Urinary bladder (tissue), 4 donors: Measurements from ENCODE around the gene SMARCA4. TPM values are rescaled to one million over a fixed set of nuclear protein-coding genes. Genes with fewer than 3 reads are reported as not detected.
"Not testable (repeated sequence)": the region's sequence is repeated elsewhere in the genome, so short reads cannot be mapped to it uniquely, and the experiment has no call there.

Experiments used
- DNase-seq: peaks from one replicate; pipeline ENCODE4 v3.0.0-alpha.2; 2015; ENCODE audit errors: extremely low spot score
- H3K27ac ChIP-seq: one replicate; pipeline ENCODE4 v1.5.1; 2013; ENCODE audit warnings: low read depth, mild to moderate bottlenecking, moderate library complexity
- H3K36me3 ChIP-seq: one replicate; pipeline ENCODE4 v1.6.1; 2013; ENCODE audit warnings: mild to moderate bottlenecking, moderate library complexity; ENCODE audit not compliant: insufficient read depth
- H3K4me1 ChIP-seq: one replicate; pipeline ENCODE4 v1.6.1; 2013; ENCODE audit warnings: mild to moderate bottlenecking, moderate library complexity; ENCODE audit not compliant: insufficient read depth
- H3K4me3 ChIP-seq: one replicate; pipeline ENCODE4 v1.5.1; 2013; ENCODE audit warnings: low read depth, low read length
- WGBS: extraction: QIAGEN DNeasy Blood & Tissue Kit; methylation state at CpG from one replicate; pipeline ENCODE4 v1.1.7; 2013; 5-methylcytosine and 5-hydroxymethylcytosine counted together
- polyA plus RNA-seq: library from polyadenylated mRNA; stranded (reverse); fragments of 200-250 nt; gene quantifications from one replicate; pipeline ENCODE4 v1.2.3, GENCODE V29; 2013
- total RNA-seq: library from RNA; depleted of rRNA; stranded (reverse); fragments of >200 nt; gene quantifications from one replicate; pipeline ENCODE4 v1.2.3, GENCODE V29; 2014
- donor health status: healthy with polysubstance abuse.
- donor health status: healthy.

SMARCA4 gene
- total and polyA plus RNA-seq, 2 donors, result 38.1 to 46.0 TPM

DNA sequence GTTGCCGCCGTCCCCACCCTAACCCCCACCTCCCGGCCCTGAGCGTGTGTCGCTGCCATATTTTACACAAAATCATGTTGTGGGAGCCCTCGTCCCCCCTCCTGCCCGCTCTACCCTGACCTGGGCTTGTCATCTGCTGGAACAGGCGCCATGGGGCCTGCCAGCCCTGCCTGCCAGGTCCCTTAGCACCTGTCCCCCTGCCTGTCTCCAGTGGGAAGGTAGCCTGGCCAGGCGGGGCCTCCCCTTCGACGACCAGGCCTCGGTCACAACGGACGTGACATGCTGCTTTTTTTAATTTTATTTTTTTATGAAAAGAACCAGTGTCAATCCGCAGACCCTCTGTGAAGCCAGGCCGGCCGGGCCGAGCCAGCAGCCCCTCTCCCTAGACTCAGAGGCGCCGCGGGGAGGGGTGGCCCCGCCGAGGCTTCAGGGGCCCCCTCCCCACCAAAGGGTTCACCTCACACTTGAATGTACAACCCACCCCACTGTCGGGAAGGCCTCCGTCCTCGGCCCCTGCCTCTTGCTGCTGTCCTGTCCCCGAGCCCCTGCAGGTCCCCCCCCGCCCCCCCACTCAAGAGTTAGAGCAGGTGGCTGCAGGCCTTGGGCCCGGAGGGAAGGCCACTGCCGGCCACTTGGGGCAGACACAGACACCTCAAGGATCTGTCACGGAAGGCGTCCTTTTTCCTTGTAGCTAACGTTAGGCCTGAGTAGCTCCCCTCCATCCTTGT, 38.8 kb upstream of the SMARCA4 start:
- 70% methylated on average over 33 of the region's 33 CpGs for WGBS
- Histone ChIP-seq H3K4me3 (no peak overlapping the region), H3K4me1 (no peaks in the 10 kb centered on the region), H3K36me3 (peaks cover 6% of the 10 kb centered on the region), H3K27ac (no peak overlapping the region)
- no peak for DNase-seq

DNA sequence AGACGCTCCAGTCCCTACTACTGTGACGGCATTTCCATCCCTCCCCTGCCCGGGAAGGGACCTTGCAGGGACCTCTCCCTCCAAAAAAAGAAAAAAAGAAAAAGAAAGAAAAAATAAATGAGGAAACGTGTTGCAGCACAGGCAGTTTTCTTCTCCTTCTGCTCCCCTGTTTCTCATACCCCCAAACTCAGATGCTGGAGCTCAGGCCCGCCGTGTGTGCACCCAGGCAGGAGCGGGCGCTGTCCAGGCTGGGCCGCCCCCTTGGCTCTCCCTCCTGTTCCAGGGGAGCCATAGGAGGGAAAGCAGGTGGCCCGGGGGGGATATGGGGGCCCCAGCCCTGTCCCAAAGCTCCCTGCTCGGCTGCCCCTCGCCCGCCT, 38.2 kb upstream of the SMARCA4 start:
- DNase-seq, result no peak
- Histone ChIP-seq H3K27ac (no peak overlapping the region), H3K36me3 (peaks cover 6% of the 10 kb centered on the region), H3K4me3 (no peak overlapping the region), H3K4me1 (no peaks in the 10 kb centered on the region)
- WGBS, result 81% methylated on average over 13 of the region's 13 CpGs

DNA sequence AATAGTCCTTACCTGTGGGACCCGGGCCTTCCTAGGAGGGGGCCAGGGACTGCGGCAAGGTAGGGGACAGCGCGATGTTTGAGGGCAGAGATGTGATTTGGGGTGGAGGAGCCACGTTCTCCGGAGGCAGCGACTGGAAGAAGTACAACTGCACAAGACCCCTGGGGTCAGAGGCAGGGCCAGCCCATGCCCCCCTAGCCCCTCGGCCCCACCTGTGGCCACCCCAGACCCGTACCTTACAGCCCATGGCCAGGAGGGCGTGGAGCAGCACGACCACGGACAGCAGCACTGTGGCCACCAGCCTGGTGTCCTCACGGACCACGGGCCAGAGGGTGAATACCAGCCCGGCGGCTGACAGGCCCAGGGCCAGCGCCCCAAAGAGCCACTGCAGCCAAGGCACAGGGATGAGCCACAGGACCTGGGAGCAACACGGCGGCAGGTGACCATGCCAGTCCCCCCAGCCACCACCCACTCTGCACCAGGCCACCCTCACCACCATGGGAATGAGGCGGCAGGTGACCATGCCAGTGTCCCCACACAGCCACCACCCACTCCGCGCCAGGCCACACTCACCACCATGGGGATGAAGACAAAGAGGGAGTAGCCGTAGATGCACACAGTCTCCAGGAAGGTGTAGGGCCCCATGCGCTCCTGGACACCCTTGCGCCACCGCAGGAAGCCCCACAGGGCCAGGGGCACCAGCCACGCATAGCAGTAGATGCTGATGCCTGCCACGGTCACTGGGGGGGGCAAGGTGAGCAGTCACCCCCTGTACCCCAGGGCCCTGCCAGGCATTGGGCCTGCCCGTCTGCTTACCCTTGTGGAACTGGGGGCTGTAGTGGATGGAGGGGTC, 37.3 kb upstream of the SMARCA4 start:
- Histone ChIP-seq H3K4me1 (no peaks in the 10 kb centered on the region), H3K27ac (no peak overlapping the region), H3K4me3 (no peak overlapping the region), H3K36me3 (peaks cover 5% of the 10 kb centered on the region)
- 89% methylated on average over 29 of the region's 29 CpGs for WGBS
- DNase-seq, result no peak

DNA sequence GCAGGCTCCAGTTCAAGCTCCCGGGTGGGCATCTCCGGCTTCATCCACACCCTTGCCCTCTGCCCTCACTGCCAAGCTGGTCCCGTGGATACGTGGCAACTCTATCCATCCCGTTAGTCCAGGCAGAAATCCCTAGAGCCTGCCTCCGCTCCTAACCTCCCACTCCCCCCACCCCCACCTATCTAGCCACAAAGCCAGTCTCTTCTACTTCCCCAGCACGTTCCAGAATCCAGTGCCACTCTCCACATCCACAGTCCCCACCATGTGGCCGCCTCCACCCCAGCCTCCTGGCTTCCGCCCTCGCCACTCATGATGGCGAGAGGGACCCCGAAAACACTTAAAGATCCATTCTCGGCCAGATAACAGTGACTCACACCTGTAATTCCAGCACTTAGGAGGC, 36.2 kb upstream of the SMARCA4 start:
- Histone ChIP-seq H3K4me1 (no peaks in the 10 kb centered on the region), H3K36me3 (peaks cover 3% of the 10 kb centered on the region)
- 86% methylated on average over 13 of the region's 13 CpGs for WGBS

DNA sequence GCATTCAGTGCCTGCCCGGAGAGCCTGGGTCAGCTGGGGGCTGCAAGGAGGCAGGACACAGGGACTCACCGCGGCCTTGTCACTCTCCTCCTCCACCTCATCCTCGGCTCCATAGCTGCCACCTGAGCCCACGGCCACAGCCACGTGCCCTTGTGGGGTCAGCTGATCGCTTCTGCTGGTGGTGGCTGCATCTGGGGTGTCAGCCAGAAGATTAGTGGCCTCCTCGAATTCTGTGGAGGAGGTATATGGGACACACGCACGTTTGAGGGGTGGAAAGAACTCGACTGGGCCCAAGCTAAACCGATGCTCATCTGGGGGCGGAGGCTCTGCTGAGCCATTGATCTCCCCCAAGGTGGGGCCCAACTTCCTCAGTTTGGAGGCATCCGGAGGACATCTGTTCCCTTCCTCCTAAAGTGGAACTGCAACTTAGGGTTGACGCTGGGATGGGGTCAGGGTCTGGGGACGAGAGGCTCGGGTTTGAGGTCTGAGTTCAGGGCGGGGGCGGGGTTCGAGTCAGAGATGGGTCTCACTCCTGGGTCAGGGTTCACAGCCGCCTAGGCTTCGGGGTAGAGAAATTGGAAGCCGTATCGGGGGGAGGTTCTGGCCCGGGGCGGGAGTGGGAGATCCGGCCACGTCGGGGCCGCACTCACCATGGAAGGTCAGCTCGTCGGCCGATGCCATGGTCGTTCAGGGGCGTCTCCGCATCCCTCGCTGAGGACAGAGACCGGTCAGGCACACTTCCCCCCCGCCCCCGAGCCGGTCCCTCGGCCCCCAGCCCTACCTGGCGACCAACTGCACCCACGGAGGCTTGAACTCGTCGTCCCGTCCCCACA, 32.9 kb upstream of the SMARCA4 start:
- Histone ChIP-seq H3K4me3 (peak overlapping the region; percentile 94), H3K36me3 (peaks cover 3% of the 10 kb centered on the region), H3K4me1 (peaks cover 2% of the 10 kb centered on the region), H3K27ac (peak overlapping the region; percentile 61)
- 8% methylated on average over 47 of the region's 47 CpGs for WGBS
- no peak for DNase-seq

More for the DNA sequence above, 36.2 kb upstream of the SMARCA4 start:
- no peak for DNase-seq
- no peak overlapping the region for H3K4me3 ChIP-seq
- H3K27ac ChIP-seq, result no peak overlapping the region

DNA sequence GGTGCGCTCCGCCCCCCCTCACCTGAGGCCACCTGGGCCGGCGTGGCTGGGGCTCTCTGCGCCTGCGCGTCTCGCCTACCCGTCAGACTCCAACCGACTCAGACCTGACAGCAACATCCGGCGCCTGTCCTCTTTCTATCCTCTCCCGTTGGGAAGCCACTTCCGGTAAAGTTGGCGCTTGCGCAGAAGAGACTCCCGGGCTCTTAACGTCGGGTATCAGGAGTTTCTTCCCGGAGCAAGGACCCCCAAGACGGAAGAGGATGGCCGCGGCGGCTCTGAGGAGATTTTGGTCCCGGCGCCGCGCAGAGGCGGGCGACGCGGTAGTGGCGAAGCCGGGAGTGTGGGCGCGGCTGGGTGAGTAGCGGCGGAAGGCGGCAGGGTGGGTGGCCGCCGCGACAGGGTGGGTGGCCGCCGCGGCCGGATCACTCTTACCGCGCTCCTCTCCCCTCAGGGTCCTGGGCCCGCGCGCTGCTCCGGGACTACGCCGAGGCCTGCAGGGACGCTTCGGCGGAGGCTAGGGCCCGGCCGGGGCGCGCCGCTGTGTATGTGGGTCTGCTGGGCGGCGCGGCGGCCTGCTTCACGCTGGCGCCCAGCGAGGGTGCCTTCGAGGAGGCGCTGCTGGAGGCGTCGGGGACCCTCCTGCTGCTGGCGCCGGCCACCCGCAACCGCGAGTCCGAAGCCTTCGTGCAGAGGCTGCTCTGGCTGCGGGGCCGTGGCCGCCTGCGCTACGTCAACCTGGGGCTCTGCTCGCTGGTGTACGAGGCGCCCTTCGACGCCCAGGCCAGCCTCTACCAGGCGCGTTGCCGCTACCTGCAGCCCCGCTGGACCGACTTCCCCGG, 32.0 kb upstream of the SMARCA4 start, which contains the start of the genes TIMM29 and YIPF2:
TIMM29 (plus strand) TSS at position 249 of the 839 bp plus-strand sequence; CDS start at position 261, 12 bp downstream.
YIPF2 (minus strand) TSS at position 77 of the 839 bp plus-strand sequence. CDS start 229 bp downstream, outside the sequence.
- H3K36me3 ChIP-seq, result no peaks in the 10 kb centered on the region
- peaks cover 2% of the 10 kb centered on the region for H3K4me1 ChIP-seq
- H3K4me3 ChIP-seq, result peak within 1 kb of the TSS; percentile 94
- peak within 1 kb of the TSS; percentile 63 for H3K27ac ChIP-seq
- WGBS, result under 1% methylated on average over 96 of the region's 96 CpGs
- peak; percentile 99 for DNase-seq

DNA sequence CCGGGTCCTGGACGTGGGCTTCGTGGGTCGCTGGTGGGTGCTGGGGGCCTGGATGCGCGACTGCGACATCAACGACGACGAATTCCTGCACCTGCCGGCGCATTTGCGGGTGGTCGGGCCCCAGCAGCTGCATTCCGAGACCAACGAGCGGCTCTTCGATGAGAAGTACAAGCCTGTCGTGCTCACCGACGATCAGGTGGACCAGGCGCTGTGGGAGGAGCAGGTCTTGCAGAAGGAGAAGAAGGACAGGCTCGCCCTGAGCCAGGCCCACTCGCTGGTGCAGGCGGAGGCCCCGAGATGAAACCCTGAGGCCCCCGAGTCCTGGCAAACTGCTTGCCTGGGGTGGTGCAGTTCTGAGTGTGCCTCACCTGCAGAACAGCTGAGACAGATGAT, 31.4 kb upstream of the SMARCA4 start:
- peaks cover 2% of the 10 kb centered on the region for H3K4me1 ChIP-seq
- 8% methylated on average over 27 of the region's 27 CpGs for WGBS
- H3K4me3 ChIP-seq, result peak overlapping the region; percentile 94
- no peak for DNase-seq
- no peak overlapping the region for H3K27ac ChIP-seq
- no peaks in the 10 kb centered on the region for H3K36me3 ChIP-seq

DNA sequence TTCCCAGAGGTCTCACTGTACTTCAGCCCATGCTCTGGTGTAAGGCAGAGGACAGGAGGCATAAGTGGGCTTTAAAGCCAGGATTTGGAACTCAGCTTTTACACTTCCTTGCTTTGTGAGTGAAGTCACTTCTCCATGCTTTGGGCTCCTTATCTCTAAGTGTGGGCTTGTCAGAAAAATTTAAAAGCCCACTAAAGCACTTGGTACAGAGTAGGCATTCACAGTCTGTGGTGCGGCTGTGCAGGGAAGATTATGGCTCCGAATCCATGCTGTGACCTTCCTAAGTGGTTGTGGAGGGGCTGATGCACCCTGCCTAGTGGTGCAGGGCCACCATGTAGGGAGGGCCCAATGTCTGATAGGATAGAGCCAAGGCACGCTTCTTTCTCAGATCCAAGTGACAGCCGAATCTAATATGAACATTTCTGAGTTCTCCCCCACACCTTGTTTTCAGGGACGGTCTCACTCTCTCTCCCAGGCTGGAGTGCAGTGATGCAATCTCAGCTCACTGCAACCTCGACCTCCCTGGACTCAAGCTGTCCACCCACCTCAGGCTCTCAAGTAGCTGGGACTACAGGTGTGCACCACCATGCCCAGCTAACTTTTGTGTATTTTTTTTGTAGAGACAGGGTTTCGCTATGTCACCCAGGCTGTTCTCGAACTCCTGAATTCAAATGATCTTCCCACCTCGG, 25.3 kb upstream of the SMARCA4 start:
- H3K36me3 ChIP-seq, result no peaks in the 10 kb centered on the region
- no peak for DNase-seq
- no peaks in the 10 kb centered on the region for H3K4me1 ChIP-seq
- H3K27ac ChIP-seq, result no peak overlapping the region
- no peak overlapping the region for H3K4me3 ChIP-seq
- WGBS, result 92% methylated on average over 9 of the region's 9 CpGs

DNA sequence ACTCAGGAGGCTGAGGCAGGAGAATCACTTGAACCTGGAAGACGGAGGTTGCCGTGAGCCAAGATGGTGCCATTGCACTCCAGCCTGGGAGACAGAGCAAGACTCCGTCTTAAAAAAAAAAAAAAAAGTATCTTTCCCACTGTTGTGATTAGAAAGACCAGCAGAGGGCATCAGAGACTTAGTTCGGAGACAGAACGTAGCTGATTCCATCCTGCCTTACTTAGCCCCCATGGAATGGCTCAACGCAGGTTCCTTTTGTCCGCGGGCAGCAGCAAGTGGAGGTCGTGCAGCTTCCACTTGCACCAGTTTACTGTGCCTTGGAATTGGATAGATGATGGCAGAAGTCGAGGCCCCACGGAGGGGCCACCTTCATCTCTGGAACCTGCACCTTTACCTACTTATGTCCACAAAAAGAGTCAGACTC, 24.2 kb upstream of the SMARCA4 start:
- Histone ChIP-seq H3K36me3 (no peaks in the 10 kb centered on the region), H3K4me1 (no peaks in the 10 kb centered on the region), H3K4me3 (no peak overlapping the region), H3K27ac (no peak overlapping the region)
- peak; percentile 53 for DNase-seq
- WGBS, result 4% methylated on average over 11 of the region's 11 CpGs

DNA sequence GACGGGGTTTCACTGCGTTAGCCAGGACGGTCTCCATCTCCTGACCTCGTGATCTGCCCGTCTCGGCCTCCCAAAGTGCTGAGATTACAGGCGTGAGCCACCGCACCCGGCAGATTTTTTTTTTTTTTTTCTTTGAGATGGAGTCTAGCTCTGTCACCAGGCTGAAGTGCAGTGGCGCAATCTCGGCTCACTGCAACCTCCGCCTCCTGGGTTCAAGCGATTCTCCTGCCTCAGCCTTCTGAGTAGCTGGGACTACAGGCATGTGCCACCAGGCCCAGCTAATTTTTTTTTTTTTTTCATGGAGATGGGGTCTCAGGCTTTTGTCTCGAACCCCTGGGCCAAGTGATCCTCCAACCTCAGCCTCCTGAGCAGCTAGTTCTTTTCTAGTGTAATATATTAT, 19.2 kb upstream of the SMARCA4 start:
- H3K4me3 ChIP-seq, H3K27ac ChIP-seq, H3K36me3 ChIP-seq, DNase-seq, H3K4me1 ChIP-seq: not testable (repeated sequence)
- 83% methylated on average over 14 of the region's 14 CpGs for WGBS

DNA sequence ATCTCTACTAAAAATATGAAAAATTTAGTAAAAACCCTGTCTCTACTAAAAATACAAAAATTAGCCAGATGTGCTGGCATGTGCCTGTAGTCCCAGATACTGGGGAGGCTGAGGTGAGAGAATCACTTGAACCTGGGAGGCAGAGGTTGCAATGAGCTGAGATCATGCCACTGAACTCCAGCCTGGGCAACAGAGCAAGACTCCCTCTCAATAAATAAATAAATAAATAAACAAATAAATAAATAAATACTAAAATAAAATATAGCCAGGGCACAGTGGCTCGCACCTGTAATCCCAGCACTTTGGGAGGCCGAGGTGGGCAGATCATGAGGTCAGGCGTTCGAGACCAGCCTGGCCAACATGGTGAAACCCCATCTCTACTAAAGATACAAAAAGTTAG, 17.4 kb upstream of the SMARCA4 start:
- WGBS, result 93% methylated on average over 4 of the region's 4 CpGs
- H3K27ac ChIP-seq, H3K36me3 ChIP-seq, DNase-seq, H3K4me3 ChIP-seq, H3K4me1 ChIP-seq: not testable (repeated sequence)

GRCh38 chr19:10945264-10945663, 15.6 kb upstream of the SMARCA4 start:
- Histone ChIP-seq H3K36me3 (no peaks in the 10 kb centered on the region), H3K4me1 (no peaks in the 10 kb centered on the region)
- whole genome bisulfite sequencing, result 86% methylated on average over 4 of the region's 4 CpGs

More at GRCh38 chr19:10945264-10945663, 15.6 kb upstream of the SMARCA4 start:
- no peak overlapping the region for H3K27ac ChIP-seq
- no peak for DNase-seq
- H3K4me3 ChIP-seq, result no peak overlapping the region
